Loucy (cell line): ENCODE data around the gene MRFAP1L1.
A peak's percentile ranks its signal among the peaks of the same experiment; 100 is the strongest.
"Not testable (repeated sequence)": the region's sequence is repeated elsewhere in the genome, so short reads cannot be mapped to it uniquely, and the experiment has no call there.

Experiments
- H2AFZ ChIP-seq: fragments of 200-600 bp; sonication (generic); 2 replicates; pipeline ENCODE4 v1.6.0; 2016; ENCODE audit warnings: antibody characterized with exemption, mild to moderate bottlenecking, low read length, moderate library complexity
- H3F3A ChIP-seq: fragments of 200-600 bp; 2 replicates; pipeline ENCODE4 v1.6.0; 2016; ENCODE audit warnings: antibody characterized with exemption, low read depth, mild to moderate bottlenecking
- H3K27me3 ChIP-seq: fragments of 200-600 bp; sonication (generic); 2 replicates; pipeline ENCODE4 v1.6.1; 2014; ENCODE audit warnings: low read length, mild to moderate bottlenecking; ENCODE audit not compliant: insufficient read depth, poor library complexity, severe bottlenecking
- H3K36me3 ChIP-seq: fragments of 200-600 bp; sonication (generic); 2 replicates; pipeline ENCODE4 v1.6.1; 2016; ENCODE audit warnings: low read length; ENCODE audit not compliant: insufficient read depth
- H3K4me1 ChIP-seq: fragments of 200-600 bp; sonication (generic); 2 replicates; pipeline ENCODE4 v1.5.1; 2014; ENCODE audit warnings: low read length, mild to moderate bottlenecking; ENCODE audit not compliant: insufficient read depth, poor library complexity, severe bottlenecking
- H3K4me2 ChIP-seq: fragments of 200-600 bp; sonication (generic); 2 replicates; pipeline ENCODE4 v1.6.0; 2014; ENCODE audit warnings: antibody characterized with exemption, low read length, low read depth, mild to moderate bottlenecking; ENCODE audit not compliant: poor library complexity, severe bottlenecking
- H3K4me3 ChIP-seq: fragments of 200-600 bp; sonication (generic); 2 replicates; pipeline ENCODE4 v1.5.1; 2014; ENCODE audit warnings: low read length, mild to moderate bottlenecking, mixed read lengths; ENCODE audit not compliant: poor library complexity, severe bottlenecking
- H3K79me2 ChIP-seq: fragments of 200-600 bp; sonication (generic); 2 replicates; pipeline ENCODE4 v1.6.1; 2014; ENCODE audit warnings: low read length; ENCODE audit not compliant: insufficient read depth
- H3K9ac ChIP-seq: fragments of 200-600 bp; sonication (generic); 2 replicates; pipeline ENCODE4 v1.6.0; 2014; ENCODE audit warnings: mild to moderate bottlenecking, low read depth, low read length, moderate library complexity; ENCODE audit not compliant: poor library complexity, severe bottlenecking
- H3K9me2 ChIP-seq: fragments of 200-600 bp; sonication (generic); replicated peaks from 2 replicates; pipeline ENCODE4 v1.6.1; 2016; ENCODE audit warnings: low read depth, low read length, mixed read lengths
- H3K9me3 ChIP-seq: fragments of 200-600 bp; sonication (generic); 2 replicates; pipeline ENCODE4 v1.6.1; 2014; ENCODE audit warnings: mild to moderate bottlenecking, antibody characterized with exemption, low read length, low read depth; ENCODE audit not compliant: insufficient read depth
- H4K20me1 ChIP-seq: fragments of 200-600 bp; sonication (generic); 2 replicates; pipeline ENCODE4 v1.6.0; 2014; ENCODE audit warnings: antibody characterized with exemption, low read length, mild to moderate bottlenecking; ENCODE audit not compliant: insufficient read depth, poor library complexity, severe bottlenecking
- EZH2phosphoT487 ChIP-seq: fragments of 200-600 bp; IDR thresholded peaks from 2 replicates; pipeline ENCODE4 v1.6.1; 2018; ENCODE audit warnings: antibody characterized with exemption, mild to moderate bottlenecking, moderate library complexity, borderline replicate concordance
- TF ChIP-seq, protein P1 (sequence below): fragments of 200-600 bp; sonication (generic); conservative IDR thresholded peaks from 2 replicates; pipeline ENCODE4 v1.5.1; 2014; ENCODE audit warnings: mild to moderate bottlenecking, antibody characterized with exemption, low read length

Gene MRFAP1L1

GRCh38 chr4:6709230-6710114 lies at the start of gene MRFAP1L1:
Gene MRFAP1L1, minus strand, starts transcription at chr4:6709865. Its CDS starts 236 bp downstream, at chr4:6709629.
- no peak for TF ChIP-seq EZH2phosphoT487
- TF ChIP-seq, protein P1, sequence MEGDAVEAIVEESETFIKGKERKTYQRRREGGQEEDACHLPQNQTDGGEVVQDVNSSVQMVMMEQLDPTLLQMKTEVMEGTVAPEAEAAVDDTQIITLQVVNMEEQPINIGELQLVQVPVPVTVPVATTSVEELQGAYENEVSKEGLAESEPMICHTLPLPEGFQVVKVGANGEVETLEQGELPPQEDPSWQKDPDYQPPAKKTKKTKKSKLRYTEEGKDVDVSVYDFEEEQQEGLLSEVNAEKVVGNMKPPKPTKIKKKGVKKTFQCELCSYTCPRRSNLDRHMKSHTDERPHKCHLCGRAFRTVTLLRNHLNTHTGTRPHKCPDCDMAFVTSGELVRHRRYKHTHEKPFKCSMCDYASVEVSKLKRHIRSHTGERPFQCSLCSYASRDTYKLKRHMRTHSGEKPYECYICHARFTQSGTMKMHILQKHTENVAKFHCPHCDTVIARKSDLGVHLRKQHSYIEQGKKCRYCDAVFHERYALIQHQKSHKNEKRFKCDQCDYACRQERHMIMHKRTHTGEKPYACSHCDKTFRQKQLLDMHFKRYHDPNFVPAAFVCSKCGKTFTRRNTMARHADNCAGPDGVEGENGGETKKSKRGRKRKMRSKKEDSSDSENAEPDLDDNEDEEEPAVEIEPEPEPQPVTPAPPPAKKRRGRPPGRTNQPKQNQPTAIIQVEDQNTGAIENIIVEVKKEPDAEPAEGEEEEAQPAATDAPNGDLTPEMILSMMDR = no peak
- Histone ChIP-seq H3K4me2 (peak within 1 kb of the TSS; percentile 99), H3K9me3 (no peaks in the 10 kb centered on the region), H2AFZ (peak within 1 kb of the TSS; percentile 87), H3K9ac (peak within 1 kb of the TSS; percentile 92), H3K4me1 (peaks cover 51% of the 10 kb centered on the region), H3K27me3 (no peaks in the 10 kb centered on the region), H3K36me3 (no peaks in the 10 kb centered on the region), H3F3A (no peaks in the 10 kb centered on the region), H4K20me1 (peaks cover 48% of the 10 kb centered on the region), H3K79me2 (peaks cover 51% of the 10 kb centered on the region), H3K4me3 (peak within 1 kb of the TSS; percentile 96), H3K9me2 (no peaks in the 10 kb centered on the region)

GRCh38 chr4:6758728-6759127 lies 49.1 kb upstream of the MRFAP1L1 start:
- TF ChIP-seq, protein P1 = no peak
- no peak for TF ChIP-seq EZH2phosphoT487
- H3K27me3 ChIP-seq = no peaks in the 10 kb centered on the region

DNA sequence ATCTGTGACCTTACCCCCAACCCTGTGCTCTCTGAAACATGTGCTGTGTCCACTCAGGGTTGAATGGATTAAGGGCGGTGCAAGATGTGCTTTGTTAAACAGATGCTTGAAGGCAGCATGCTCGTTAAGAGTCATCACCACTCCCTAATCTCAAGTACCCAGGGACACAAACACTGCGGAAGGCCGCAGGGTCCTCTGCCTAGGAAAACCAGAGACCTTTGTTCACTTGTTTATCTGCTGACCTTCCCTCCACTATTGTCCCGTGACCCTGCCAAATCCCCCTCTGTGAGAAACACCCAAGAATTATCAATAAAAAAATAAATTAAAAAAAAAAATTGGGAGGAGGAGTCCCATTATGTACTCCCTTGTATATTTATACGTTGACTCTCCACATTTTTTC lies 46.7 kb upstream of the MRFAP1L1 start:
- not testable (repeated sequence) for H2AFZ ChIP-seq, H3K9me3 ChIP-seq, H3K36me3 ChIP-seq, H4K20me1 ChIP-seq, H3K79me2 ChIP-seq, H3F3A ChIP-seq, H3K4me2 ChIP-seq, H3K4me3 ChIP-seq, H3K27me3 ChIP-seq, H3K9me2 ChIP-seq, H3K9ac ChIP-seq, H3K4me1 ChIP-seq

More at GRCh38 chr4:6758728-6759127, 49.1 kb upstream of the MRFAP1L1 start:
- Histone ChIP-seq H3K79me2 (no peaks in the 10 kb centered on the region), H3K9me2 (no peaks in the 10 kb centered on the region), H3K4me3 (no peak overlapping the region), H3K36me3 (no peaks in the 10 kb centered on the region), H2AFZ (no peak overlapping the region), H3K4me2 (no peak overlapping the region), H3K4me1 (no peaks in the 10 kb centered on the region), H3K9me3 (no peaks in the 10 kb centered on the region), H3K9ac (no peak overlapping the region), H4K20me1 (no peaks in the 10 kb centered on the region), H3F3A (no peaks in the 10 kb centered on the region)
